Hepatocyte (in vitro differentiated cells): ENCODE measurements around the gene METAP1D. TPM values are rescaled to one million over a fixed set of nuclear protein-coding genes. Genes with fewer than 3 reads are reported as not detected.

ENCODE experiments used
- DNase-seq: peaks from one replicate; pipeline ENCODE4 v3.0.0-alpha.2; 2016; ENCODE audit warnings: low spot score
- H2AFZ ChIP-seq: fragments of 200-600 bp; sonication (generic); 2 replicates; pipeline ENCODE4 v1.6.0; 2016; ENCODE audit warnings: antibody characterized with exemption, mild to moderate bottlenecking
- H3K27ac ChIP-seq: fragments of 200-600 bp; sonication (generic); 2 replicates; pipeline ENCODE4 v1.5.1; 2016; ENCODE audit warnings: mild to moderate bottlenecking
- H3K27me3 ChIP-seq: fragments of 200-600 bp; sonication (generic); 2 replicates; pipeline ENCODE4 v1.6.1; 2016
- H3K36me3 ChIP-seq: fragments of 200-600 bp; sonication (generic); replicated peaks from 2 replicates; pipeline ENCODE4 v1.5.1; 2016; ENCODE audit warnings: low read depth; ENCODE audit not compliant: insufficient read depth
- H3K4me1 ChIP-seq: fragments of 200-600 bp; sonication (generic); 2 replicates; pipeline ENCODE4 v1.5.1; 2016; ENCODE audit warnings: mild to moderate bottlenecking, moderate library complexity; ENCODE audit not compliant: insufficient read depth
- H3K4me2 ChIP-seq: fragments of 200-600 bp; sonication (generic); 2 replicates; pipeline ENCODE4 v1.6.0; 2016
- H3K4me3 ChIP-seq: fragments of 200-600 bp; sonication (generic); 2 replicates; pipeline ENCODE4 v1.5.1; 2016; ENCODE audit warnings: mild to moderate bottlenecking
- H3K79me2 ChIP-seq: fragments of 200-600 bp; sonication (generic); 2 replicates; pipeline ENCODE4 v1.6.0; 2017; ENCODE audit warnings: mild to moderate bottlenecking
- H3K9me2 ChIP-seq: fragments of 200-600 bp; sonication (generic); replicated peaks from 2 replicates; pipeline ENCODE4 v1.6.0; 2017; ENCODE audit warnings: mild to moderate bottlenecking; ENCODE audit not compliant: insufficient read depth
- H3K9me3 ChIP-seq: fragments of 200-600 bp; sonication (generic); 2 replicates; pipeline ENCODE4 v1.5.1; 2016; ENCODE audit warnings: low read depth, mild to moderate bottlenecking
- H4K20me1 ChIP-seq: fragments of 200-600 bp; sonication (generic); 2 replicates; pipeline ENCODE4 v1.6.0; 2016; ENCODE audit warnings: mild to moderate bottlenecking; ENCODE audit not compliant: insufficient read depth, poor library complexity, severe bottlenecking
- EZH2 ChIP-seq: fragments of 200-600 bp; sonication (generic); IDR thresholded peaks from 2 replicates; pipeline ENCODE4 v1.6.1; 2016; ENCODE audit warnings: antibody characterized with exemption, mild to moderate bottlenecking, borderline replicate concordance
- EZH2phosphoT487 ChIP-seq: fragments of 200-600 bp; sonication (generic); IDR thresholded peaks from one replicate; pipeline ENCODE4 v1.6.1; 2018; ENCODE audit warnings: antibody characterized with exemption, mild to moderate bottlenecking, low read depth, moderate library complexity; ENCODE audit not compliant: unreplicated experiment, severe bottlenecking
- WGBS: methylation state at CpG from one replicate; pipeline ENCODE4 v1.1.6; 2016; ENCODE audit warnings: low lambda C conversion rate; ENCODE audit errors: missing lambda C conversion rate; 5-methylcytosine and 5-hydroxymethylcytosine counted together
- polyA plus RNA-seq: library from polyadenylated mRNA; unstranded; fragments of >200 nt; fragmentation: Nextera tagmentation; extraction: Ambion mirVana; gene quantifications from 2 replicates; pipeline ENCODE4 v1.2.1, GENCODE V29; 2016
- total RNA-seq: library from RNA; depleted of rRNA; stranded (reverse); fragments of >200 nt; gene quantifications from 2 replicates; pipeline ENCODE4 v1.2.3, GENCODE V29; 2014
- TF ChIP-seq, protein P1 (sequence below): fragments of 200-600 bp; sonication (generic); IDR thresholded peaks from 2 replicates; pipeline ENCODE4 v1.5.1; 2016; ENCODE audit warnings: antibody characterized with exemption, mild to moderate bottlenecking; ENCODE audit not compliant: poor library complexity

METAP1D gene
- total and polyA plus RNA-seq, 2 experiments from 2014 or later = 2.8 to 6.0 TPM

DNA sequence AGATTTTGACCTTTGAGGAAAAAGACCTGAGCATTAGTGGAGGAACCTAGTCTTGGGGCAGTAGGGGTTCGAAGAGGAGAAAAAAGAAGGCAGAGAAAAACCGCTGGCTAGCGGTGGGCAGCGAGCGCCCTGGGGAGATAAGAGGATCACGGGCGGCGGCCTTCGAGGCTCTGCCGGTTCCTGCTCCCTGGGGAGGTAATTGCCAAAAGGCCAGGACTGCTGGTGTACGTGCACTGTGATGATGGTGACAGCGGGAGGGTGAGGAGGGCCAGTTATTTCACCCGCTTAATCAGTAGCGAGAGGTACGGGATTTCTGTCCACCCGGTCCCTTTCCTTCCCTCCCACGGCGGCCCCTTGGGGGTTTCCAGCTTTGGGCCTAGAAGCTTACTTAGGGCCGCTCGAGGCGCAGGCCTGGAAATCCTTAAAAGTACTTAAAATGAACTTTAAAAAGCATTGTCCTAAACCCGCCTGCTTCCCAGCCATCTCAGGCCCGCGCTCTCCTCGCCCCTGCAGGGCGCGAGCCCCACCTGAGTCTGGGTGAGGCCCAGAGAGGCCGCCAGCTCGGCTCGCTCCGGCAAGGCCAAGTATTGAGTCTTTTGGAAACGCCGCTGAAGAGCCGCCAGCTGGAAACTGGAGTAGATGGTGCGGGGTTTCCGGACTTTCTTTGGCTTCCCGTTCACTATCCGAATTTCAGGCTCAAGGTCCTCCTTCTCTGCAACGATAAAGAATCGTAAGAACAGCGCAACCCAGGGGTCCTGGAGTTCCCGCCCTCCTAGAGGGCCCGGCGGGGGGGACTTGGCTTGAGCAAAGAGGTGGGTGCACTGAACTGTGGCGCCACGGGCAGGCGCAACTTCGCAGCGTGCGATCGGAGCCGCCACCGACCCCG, 101.4 kb downstream of the METAP1D start:
- TF ChIP-seq, protein P1, sequence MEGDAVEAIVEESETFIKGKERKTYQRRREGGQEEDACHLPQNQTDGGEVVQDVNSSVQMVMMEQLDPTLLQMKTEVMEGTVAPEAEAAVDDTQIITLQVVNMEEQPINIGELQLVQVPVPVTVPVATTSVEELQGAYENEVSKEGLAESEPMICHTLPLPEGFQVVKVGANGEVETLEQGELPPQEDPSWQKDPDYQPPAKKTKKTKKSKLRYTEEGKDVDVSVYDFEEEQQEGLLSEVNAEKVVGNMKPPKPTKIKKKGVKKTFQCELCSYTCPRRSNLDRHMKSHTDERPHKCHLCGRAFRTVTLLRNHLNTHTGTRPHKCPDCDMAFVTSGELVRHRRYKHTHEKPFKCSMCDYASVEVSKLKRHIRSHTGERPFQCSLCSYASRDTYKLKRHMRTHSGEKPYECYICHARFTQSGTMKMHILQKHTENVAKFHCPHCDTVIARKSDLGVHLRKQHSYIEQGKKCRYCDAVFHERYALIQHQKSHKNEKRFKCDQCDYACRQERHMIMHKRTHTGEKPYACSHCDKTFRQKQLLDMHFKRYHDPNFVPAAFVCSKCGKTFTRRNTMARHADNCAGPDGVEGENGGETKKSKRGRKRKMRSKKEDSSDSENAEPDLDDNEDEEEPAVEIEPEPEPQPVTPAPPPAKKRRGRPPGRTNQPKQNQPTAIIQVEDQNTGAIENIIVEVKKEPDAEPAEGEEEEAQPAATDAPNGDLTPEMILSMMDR = no peak
- TF ChIP-seq EZH2 (peak; percentile 78), EZH2phosphoT487 (peak; percentile 84)
- Histone ChIP-seq H3K4me2 (peak overlapping the region; percentile 96), H3K79me2 (no peaks in the 10 kb centered on the region), H3K36me3 (no peaks in the 10 kb centered on the region), H3K4me3 (no peak overlapping the region), H3K9me2 (no peaks in the 10 kb centered on the region), H3K4me1 (peaks cover 54% of the 10 kb centered on the region), H2AFZ (peak overlapping the region; percentile 63), H3K9me3 (no peaks in the 10 kb centered on the region), H3K27ac (no peak overlapping the region), H3K27me3 (peaks cover 96% of the 10 kb centered on the region), H4K20me1 (no peaks in the 10 kb centered on the region)
- no peak for DNase-seq
- 7% methylated on average over 54 of the region's 54 CpGs for WGBS

DNA sequence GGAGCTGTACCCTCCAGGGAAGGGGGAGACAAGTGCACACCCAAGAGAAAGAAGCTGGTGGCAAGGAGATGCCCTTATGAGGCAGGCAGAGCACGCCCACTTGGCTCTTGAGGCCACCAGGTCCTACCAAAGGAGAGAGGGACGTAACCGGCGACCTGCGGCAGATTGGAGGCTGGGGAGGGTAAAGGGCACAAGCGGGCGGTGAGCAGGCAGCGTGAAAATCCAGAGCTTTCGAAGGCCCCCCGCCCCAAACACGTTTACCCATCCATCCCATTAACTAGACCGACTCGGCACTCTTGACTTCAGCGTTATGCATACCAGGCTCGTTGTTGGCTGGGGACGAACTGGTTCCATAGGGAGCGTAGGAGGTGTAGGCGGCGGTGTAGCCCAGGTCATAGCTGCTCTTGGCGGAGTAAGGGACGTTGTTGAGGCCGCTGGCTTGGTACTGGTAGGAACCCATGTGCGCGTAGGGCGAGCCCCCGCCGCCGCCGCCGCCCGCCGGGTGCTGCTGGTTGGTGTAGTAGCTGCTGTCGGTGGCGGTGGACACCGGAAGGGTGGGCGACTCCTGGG, 102.2 kb downstream of the METAP1D start:
- H3K4me1 ChIP-seq = peaks cover 53% of the 10 kb centered on the region
- H3K79me2 ChIP-seq = no peaks in the 10 kb centered on the region
- H3K9me3 ChIP-seq = no peaks in the 10 kb centered on the region
- TF ChIP-seq, protein P1 = no peak
- TF ChIP-seq EZH2 (peak; percentile 72), EZH2phosphoT487 (peak; percentile 11)
- peak overlapping the region; percentile 63 for H2AFZ ChIP-seq
- DNase-seq = no peak
- WGBS = 3% methylated on average over 33 of the region's 36 CpGs
- peak overlapping the region; percentile 96 for H3K4me2 ChIP-seq
- peaks cover 96% of the 10 kb centered on the region for H3K27me3 ChIP-seq
- H4K20me1 ChIP-seq = no peaks in the 10 kb centered on the region
- no peaks in the 10 kb centered on the region for H3K36me3 ChIP-seq
- H3K9me2 ChIP-seq = no peaks in the 10 kb centered on the region
- H3K27ac ChIP-seq = no peak overlapping the region
- peak overlapping the region; percentile 59 for H3K4me3 ChIP-seq

DNA sequence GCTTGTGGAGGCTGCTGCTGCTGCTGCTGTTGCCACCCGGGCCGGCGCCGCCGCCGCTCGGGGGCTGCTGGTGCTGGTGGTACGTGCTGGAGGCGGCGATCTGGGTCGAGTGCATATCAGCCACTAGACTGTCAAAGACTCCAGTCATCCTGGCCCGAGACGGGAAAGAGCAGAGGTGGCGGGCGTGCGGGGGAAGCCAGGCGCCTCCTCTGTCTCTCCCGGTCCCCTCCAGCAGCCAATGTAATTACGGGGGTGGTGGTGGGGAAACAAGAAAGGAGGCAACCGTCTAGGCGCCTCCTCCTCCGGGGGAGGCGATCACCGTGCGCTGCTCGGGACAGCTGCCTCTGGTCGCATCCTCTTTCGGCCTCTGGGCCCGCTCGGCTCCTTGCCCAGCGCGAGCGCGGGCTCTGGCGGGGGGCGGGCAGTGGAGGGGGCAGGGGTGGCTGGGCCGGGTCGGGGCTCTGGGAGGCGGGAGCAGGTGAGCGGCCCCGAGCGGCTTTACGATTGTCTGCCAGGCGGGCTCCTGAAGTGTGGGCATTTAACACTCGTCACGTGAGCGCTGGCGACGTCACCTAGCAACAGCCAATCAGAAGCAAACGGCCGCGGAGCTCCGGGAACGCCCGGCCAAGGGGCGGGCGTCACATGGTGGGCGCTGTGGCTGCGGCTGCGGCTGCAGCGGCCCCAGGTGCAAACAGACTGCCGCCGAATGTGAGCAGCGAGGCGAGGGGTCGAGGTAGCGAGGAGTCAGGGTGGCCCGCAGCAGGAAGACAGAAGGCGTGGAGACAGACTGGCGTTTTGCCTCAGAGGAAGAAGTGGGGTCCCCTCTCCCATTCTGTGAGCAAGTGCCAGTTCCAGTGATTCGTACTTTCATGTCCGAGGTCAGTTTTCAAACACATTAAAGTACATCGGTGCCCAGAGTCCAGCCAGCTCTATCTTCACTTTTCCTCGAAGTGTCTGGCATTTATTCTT, 102.9 kb downstream of the METAP1D start, which contains the start of gene DLX2:
Gene DLX2, minus strand, starts transcription at position 510 of the 969 bp plus-strand sequence. Its CDS starts 362 bp downstream, at position 148.
- peaks cover 48% of the 10 kb centered on the region for H3K4me1 ChIP-seq
- WGBS = 2% methylated on average over 46 of the region's 74 CpGs

More for the DNA sequence above, 102.9 kb downstream of the METAP1D start, which contains the start of gene DLX2:
- Histone ChIP-seq H3K9me2 (no peaks in the 10 kb centered on the region), H3K4me3 (peak within 1 kb of the TSS; percentile 59), H3K27ac (no peak within 1 kb of the TSS), H3K9me3 (no peaks in the 10 kb centered on the region), H2AFZ (peak within 1 kb of the TSS; percentile 63), H3K4me2 (peak within 1 kb of the TSS; percentile 96), H3K36me3 (no peaks in the 10 kb centered on the region), H3K79me2 (no peaks in the 10 kb centered on the region), H3K27me3 (peaks cover 95% of the 10 kb centered on the region), H4K20me1 (no peaks in the 10 kb centered on the region)
- DNase-seq = peak; percentile 95
- TF ChIP-seq, protein P1 = no peak
